Measurements from ENCODE around the gene HOXB4. TPM values are rescaled to one million over a fixed set of nuclear protein-coding genes. Genes with fewer than 3 reads are reported as not detected.
"Not testable (repeated sequence)": the region's sequence is repeated elsewhere in the genome, so short reads cannot be mapped to it uniquely, and the experiment has no call there.

Gene HOXB4
- total RNA-seq, 1 donor from 2014 or later: 9.0 TPM

DNA sequence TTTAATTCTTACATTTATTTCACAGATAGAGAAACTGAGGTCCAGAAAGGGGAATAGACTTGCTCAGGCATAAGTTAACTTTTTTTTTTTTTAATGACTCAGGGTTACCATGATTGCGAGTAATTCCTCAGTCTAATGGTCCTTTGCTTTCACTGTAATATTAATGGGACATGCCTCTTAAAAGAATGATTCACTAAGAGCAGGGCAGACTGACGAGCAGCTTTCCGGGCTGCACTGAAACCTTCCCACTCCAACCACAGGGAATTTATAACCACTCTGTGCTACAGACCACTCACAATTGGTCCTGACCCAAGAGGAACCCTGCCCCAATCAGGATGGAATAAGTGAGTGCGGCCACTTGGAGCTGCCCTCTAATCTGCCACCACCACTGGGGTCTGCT, 39.0 kb downstream of the HOXB4 start:
- intact Hi-C loops (cut with micrococcal nuclease): no loop called here

GRCh38 chr17:48537316-48537715, 40.8 kb downstream of the HOXB4 start:
- intact Hi-C loops (cut with micrococcal nuclease): no loop called here

DNA sequence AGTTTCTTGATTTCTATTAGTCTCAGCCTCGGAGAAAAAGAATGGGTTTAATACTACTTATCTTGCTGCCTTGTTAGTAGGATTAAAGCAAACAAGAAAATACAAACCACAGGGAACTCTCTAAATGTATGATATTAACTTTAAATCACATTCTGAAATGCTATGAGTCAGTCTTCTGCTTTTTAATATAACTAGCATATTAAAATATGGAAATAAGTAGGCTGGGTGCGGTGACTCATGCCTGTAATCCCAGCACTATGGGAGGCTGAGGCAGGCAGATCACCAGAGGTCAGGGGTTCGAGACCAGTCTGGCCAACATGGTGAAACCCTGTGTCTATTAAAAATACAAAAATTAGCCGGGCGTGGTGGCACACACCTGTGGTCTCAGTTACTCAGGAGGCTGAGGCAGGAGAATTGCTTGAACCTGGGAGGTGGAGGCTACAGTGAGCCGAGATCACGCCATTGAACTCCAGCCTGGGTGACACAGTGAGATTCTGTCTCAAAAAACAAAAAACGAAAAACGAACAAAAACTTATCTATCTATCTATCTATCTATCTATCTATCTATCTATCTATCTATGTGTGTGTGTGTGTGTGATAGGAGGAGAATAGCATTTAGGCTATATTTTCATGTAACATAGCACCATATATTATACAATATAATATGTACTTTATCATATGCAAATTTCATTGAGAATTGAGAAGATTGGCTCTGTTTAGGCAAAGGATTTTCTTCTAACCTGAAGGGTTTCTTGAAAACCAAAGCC, 42.2 kb downstream of the HOXB4 start:
- intact Hi-C loops (cut with micrococcal nuclease): not testable (repeated sequence)

DNA sequence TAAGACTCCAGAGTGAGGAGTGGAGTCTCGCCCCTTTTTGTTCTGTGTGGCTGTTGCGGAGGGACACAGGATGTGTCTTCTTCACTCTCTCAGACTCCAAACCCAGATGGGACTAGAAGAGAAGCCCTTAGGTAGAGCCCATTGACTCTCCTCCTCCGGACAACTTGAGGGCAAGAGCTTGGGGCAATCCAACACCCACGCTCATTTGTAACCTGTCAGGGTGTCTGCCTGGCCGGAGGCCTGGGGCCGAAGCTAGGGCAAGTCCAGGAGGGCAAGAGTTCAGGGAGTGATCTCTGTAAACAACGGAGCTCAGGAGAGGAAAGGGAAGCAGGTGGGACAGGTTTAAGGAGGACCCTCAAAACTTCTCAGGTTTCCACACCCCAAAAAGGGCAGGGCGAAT, 45.9 kb downstream of the HOXB4 start:
- intact Hi-C loops (cut with micrococcal nuclease): no loop called here

DNA sequence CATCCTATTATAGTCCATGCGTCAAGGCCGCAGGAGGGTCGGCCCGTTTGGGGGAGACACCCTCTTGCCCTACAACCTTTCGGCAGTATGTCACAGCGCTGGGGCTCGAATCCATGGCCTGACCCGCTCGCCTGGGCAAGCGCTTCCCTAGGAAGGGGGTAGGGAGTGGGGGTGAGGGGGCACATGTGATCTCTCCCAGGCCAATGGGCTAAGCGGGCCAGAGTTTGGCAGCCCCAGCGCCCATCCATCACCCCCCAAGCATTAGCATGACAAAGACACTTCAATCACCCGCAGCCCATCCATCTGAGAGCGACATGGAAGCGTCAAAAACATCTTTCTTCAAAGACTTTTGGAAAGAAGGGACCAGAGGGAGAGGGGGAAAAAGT, 47.3 kb downstream of the HOXB4 start, which contains the start of gene HOXB1:
HOXB1 (minus strand) TSS at position 125 of the 386 bp plus-strand sequence; CDS start at position 18, 107 bp downstream.
- intact Hi-C loops (cut with micrococcal nuclease): no loop called here

DNA sequence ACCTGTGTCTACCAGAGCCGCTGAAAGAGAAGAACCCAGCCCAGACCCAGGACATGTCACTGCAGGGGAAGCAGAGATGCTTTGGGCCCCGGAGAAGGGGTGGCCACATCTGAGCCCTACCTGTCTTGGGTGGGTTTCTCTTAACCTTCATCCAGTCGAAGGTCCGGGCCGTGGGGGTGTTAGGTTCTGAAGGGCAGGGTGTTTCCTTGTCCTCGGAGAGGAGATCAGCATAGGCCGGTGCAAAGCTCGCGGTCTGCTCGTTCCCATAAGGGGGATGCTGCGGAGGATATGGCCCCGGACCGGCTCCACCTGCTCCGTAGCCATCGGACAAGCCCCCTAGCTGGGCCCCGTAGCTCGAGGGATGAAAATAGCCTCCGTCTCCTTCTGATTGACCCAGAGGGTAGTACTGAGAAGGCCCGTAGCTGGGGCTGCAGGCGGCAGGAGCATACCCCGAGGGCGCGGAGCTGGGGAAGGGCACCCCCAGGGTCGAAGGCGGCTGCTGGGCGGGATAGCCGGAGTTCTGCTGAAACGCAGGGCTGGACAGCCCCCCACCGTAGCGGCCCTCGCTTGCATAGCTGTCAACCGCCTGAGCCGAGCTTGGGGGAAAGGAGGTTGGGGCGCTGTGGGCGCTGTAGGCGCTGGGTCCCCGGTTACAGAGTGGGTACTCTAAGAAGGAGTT, 47.8 kb downstream of the HOXB4 start:
- intact Hi-C loops (cut with micrococcal nuclease): no loop called here

- intact Hi-C loops (cut with micrococcal nuclease): no loop called here
These were observed 48.5 kb downstream of the HOXB4 start for GRCh38 chr17:48529683-48530009.

DNA sequence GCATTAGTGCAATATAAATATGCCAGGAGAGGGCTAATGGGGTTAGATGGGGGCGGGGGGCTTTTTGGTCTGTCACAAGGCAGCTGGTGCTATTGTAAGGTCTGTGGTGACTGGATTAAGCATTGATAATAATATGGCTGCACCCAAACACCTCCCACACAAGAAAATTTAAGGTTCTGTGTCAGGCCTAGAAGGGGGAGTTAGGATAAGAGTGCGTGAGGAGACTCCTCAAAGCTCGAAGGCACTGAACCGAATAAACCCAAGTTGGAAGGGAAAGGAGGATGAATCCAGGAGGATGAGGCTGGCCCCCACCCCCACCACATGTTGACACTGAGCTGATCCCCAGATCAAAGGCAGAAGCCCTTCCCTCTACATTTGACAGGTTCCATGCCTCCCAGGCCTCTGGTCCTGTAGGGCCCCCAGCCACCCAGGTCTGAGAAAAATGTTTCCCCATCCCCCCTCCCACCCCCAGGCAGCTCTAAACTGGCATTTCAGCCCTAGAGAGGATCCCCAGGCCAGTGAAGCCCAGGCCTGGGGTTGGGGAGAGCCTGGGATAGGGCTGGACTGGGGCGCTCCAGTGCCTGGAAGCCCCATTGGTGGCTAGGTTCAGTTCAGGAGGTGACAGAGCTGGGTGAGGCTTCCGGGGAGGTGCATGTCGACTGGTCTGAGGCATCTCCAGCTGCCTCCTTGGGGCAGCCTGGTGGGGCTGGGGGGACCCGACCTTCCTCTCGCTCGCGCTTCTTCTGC, 49.0 kb downstream of the HOXB4 start:
- intact Hi-C loops (cut with micrococcal nuclease): no loop called here

DNA sequence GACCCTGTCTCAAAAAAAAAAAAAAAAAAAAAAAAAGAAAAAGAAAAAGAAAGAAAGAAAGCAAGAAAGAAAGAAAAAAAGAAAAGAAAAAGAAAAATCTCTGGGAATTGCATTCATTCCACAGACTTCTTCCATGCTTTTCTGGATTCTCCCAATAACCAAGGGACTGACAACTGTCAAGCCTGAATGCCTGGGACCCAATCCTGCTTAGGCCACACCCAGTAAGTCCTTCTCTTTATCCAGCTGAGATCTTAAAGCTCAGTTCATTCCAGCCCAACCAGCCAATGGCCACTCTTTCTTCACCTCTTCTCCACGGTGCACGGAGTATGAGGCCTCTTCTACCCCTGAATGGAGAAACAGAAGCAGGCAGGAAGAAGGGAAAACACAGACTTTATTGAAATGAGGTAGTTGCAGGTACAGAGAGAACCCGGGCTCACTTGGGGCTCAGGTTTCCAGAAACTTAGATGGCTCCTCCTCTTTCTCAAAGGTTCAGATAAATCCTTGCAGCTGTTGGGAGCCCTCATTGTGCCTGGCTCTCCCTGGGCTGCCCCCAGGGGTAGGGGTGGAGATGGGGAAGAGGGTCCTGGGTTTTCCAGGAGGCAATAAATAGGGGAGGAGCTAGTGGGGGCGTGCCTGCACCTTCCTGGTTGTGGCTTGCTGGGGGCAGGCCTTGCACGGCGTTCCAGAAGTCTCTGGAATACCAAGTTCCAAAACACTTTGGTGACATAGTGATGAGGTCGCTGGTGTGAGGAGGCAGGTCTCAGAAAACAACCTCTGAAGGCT, 49.8 kb downstream of the HOXB4 start:
- intact Hi-C loops (cut with micrococcal nuclease): no loop called here

DNA sequence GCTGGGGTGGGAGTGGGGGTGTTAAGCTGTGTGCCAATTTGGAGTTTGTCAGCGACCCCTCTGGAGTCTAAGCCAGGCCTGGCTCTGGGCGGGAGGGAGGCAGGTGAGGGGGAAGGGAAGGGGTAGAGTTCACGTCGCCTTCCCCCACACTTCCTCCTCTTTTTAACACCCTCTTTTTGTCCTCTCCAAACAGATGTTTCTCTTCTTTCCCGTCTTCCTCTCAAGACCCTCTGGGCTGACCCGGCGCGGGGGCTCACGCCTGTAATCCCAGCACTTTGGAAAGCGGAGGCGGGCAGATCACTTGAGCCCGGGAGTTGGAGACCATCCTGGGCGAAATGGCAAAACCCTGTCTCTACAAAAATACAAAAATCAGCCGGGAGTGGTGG, 50.6 kb downstream of the HOXB4 start:
- intact Hi-C loops (cut with micrococcal nuclease): no loop called here

DNA sequence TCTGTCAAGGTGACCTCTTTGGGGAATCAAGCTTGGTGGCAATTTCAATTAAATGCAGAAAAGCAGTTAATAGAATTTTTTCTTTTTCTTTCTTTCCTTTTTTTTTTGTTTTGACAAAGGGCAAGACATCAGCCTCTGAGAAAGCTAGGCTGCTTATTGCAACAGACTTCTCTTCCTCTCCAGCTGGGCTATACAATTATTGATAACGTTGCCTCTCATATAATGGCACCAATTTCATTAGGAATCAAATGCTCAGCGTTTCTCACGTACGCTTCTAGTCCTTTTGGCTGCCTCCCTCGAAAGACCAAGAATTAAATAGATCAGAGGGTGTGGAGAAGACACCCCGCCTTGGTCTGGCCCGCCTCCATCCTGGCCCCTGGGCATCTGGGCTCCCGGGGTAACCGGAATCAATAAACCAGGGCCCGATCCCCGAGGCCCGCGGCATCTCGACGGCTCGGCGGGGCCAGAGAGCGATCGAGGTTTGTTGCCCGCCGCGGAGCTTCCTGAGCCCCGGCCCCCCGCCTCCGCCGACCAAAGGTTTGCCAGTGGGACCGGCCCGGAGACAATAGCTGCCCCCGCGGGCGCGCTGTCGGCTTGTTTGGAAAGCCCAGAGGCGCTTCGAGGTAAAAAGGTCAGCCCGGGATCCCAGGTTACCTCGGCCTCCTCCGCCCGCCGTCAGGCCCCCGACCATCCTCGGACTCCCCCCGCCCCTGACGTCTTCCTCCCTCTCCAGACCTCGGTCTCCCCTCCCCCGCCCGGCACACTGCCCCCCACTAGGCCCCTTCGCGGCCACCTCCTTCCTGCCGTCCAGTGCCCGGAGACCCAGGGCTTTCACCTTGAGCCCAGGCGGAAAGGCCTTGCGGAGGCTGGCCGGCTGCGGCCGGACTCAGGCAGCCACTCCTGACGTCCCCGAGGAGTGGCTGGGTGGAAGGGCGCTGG, 51.3 kb downstream of the HOXB4 start:
- intact Hi-C loops (cut with micrococcal nuclease): no loop called here

Other genes with a start within 250 kb of the HOXB4 start
- gene SKAP1, start 148.1 kb downstream of the HOXB4 start, total RNA-seq: 83.4 and 84.4 TPM in 2 replicates
- not detected in 2 replicates for gene HOXB1, start 47.3 kb downstream of the HOXB4 start, total RNA-seq
- gene HOXB2, start 33.2 kb downstream of the HOXB4 start, total RNA-seq: 37.5 and 38.1 TPM in 2 replicates
- gene HOXB3, start 11.9 kb upstream of the HOXB4 start, total RNA-seq: 10.3 and 12.8 TPM in 2 replicates
- 0.37 and 0.56 TPM in 2 replicates for gene HOXB5, start 15.4 kb upstream of the HOXB4 start, total RNA-seq
- 0.20 and 0.25 TPM in 2 replicates for gene HOXB6, start 26.6 kb upstream of the HOXB4 start, total RNA-seq
- 0.66 and 1.1 TPM in 2 replicates for gene HOXB7, start 32.7 kb upstream of the HOXB4 start, total RNA-seq
- not detected in 2 replicates for gene HOXB8, start 36.9 kb upstream of the HOXB4 start, total RNA-seq
- 0.10 and 0.15 TPM in 2 replicates for gene HOXB9, start 48.0 kb upstream of the HOXB4 start, total RNA-seq
- not detected in 2 replicates for gene PRAC1, start 144.2 kb upstream of the HOXB4 start, total RNA-seq
- not detected in 2 replicates for gene PRAC2, start 144.8 kb upstream of the HOXB4 start, total RNA-seq
- gene HOXB13, start 150.4 kb upstream of the HOXB4 start, total RNA-seq: not detected in 2 replicates
- gene TTLL6, start 238.9 kb upstream of the HOXB4 start, total RNA-seq: not detected in 2 replicates